ENCODE measurements around the gene GJB1.

DNA sequence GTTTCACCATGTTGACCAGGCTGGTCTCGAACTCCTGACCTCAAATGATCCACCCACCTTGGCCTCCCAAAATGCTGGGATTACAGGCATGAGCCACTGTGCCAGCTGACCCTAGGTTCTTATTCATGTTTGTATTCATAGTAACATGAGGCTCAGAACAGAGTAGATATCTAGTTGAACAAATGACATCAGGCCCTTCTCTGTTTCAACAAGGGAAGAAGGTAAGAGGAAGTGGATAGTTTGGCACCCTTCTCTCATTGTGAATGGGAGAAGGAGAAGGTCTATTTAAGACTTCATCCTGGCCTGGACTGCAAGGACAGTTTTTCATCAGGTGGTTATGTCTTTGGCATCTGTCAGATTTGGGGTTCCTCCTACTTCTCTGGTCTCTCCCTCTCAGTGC lies 13.8 kb downstream of the GJB1 start:
- no peak for TF ChIP-seq POLR2AphosphoS5 (IDR thresholded peaks at IDR 0.05; ENCODE audit: borderline replicate concordance, low read depth, low read length)
- no peak for TF ChIP-seq EZH2 (IDR thresholded peaks at IDR 0.05)
- no peak for TF ChIP-seq FOXP2 (optimal IDR thresholded peaks at IDR 0.05; ENCODE audit: control extremely low read depth, extremely low read length, insufficient read depth)

Measured in SK-N-MC (cell line).